Measurements from ENCODE around the gene LAMA3. TPM values are rescaled to one million over a fixed set of nuclear protein-coding genes. Genes with fewer than 3 reads are reported as not detected.

LAMA3 gene
- total RNA-seq, 1 donor from 2014 or later: 8.4 TPM

GRCh38 chr18:23935804-23936203 lies 246.6 kb downstream of the LAMA3 start:
- no peaks in the 10 kb centered on the region for H3K9me3 ChIP-seq (ENCODE audit: control insufficient read depth in 3 of 3, low read length in 3 of 3)
- H3K27ac ChIP-seq (ENCODE audit: low read depth, low read length): no peak overlapping the region
- H3K9ac ChIP-seq (ENCODE audit: low read depth in 1 of 3, low read length in 3 of 3): no peak overlapping the region
- peaks cover 0 to 2% (median 0%) of the 10 kb centered on the region in 3 donors for H3K4me1 ChIP-seq (ENCODE audit: control insufficient read depth in 3 of 3, insufficient read depth in 3 of 3, low read length in 3 of 3)
- no peak overlapping the region for H3K4me3 ChIP-seq (ENCODE audit: low read length in 3 of 3)
- peaks cover 0 to 4% (median 0%) of the 10 kb centered on the region in 3 donors for H3K36me3 ChIP-seq (ENCODE audit: control insufficient read depth in 3 of 3, insufficient read depth in 3 of 3, low read length in 3 of 3)
- H3K27me3 ChIP-seq (ENCODE audit: control insufficient read depth in 3 of 3, insufficient read depth in 3 of 3, low read length in 3 of 3): no peaks in the 10 kb centered on the region

DNA sequence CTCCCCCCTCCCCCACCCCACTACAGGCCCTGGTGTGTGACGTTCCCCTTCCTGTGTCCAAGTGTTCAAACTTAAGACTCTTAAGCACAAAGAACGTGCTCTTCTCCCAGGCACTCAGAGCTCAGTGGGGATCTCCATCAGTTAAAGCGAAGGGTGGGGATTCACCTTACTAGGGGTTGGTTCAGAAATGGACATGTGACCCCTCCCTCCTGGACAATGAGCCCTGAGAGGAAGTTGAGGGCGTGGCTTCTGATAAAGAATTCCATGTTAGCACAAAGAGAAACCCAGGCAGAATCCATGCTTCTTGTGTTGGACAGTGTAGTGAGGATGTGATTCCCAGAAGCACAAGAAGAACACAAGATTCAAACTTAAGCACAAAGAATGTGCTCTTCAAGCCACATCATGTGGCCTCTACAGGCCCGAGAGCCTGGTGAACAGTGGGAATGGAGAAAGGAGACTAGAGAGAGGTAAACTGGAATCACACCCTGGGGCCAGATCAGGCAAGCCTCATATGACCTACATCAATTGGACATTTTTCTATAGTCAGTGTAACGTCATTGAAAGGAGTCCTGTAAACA lies 247.2 kb downstream of the LAMA3 start:
- Histone ChIP-seq H3K9ac (ENCODE audit: low read depth in 1 of 3, low read length in 3 of 3) (no peak overlapping the region), H3K4me3 (ENCODE audit: low read length in 3 of 3) (no peak overlapping the region), H3K36me3 (ENCODE audit: control insufficient read depth in 3 of 3, insufficient read depth in 3 of 3, low read length in 3 of 3) (peaks cover 0 to 4% (median 0%) of the 10 kb centered on the region in 3 donors), H3K4me1 (ENCODE audit: control insufficient read depth in 3 of 3, insufficient read depth in 3 of 3, low read length in 3 of 3) (peaks cover 0 to 2% (median 0%) of the 10 kb centered on the region in 3 donors), H3K27me3 (ENCODE audit: control insufficient read depth in 3 of 3, insufficient read depth in 3 of 3, low read length in 3 of 3) (no peaks in the 10 kb centered on the region), H3K9me3 (ENCODE audit: control insufficient read depth in 3 of 3, low read length in 3 of 3) (no peaks in the 10 kb centered on the region), H3K27ac (ENCODE audit: low read depth, low read length) (no peak overlapping the region)

DNA sequence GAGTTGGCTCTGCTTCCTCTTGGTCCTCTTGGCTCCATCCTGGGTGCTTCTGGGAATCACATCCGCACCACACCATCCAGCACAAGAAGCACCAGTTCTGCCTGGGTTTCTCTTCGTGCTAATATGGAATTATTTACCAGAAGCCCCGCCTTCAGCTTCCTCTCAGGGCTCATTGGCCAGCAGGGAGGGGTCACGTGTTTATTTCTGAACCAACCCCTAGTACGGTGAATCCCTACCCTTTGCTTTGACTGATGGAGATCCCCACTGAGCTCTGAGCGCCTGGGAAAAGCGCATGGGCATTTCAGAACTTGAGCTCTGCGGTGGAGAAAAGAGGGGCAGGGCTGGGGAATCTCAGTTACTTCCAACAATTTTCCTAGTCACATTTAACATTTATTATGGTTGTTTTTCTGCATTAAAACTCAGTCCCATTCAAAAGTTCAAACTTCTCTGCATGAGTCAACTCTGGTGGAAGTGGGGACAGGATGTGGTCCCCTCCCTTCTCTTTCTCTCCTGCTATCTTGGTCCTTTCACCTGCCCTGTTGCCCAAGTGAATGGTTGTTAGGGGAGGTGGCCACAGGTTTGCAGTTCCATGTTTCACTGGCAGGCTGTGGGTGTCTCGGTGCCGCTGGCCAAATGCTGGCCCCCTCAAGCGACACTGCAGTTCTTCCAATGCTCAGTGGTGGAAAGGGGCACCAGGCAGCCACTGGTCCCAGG lies 248.9 kb downstream of the LAMA3 start:
- no peaks in the 10 kb centered on the region for H3K27me3 ChIP-seq (ENCODE audit: control insufficient read depth in 3 of 3, insufficient read depth in 3 of 3, low read length in 3 of 3)
- H3K9ac ChIP-seq (ENCODE audit: low read depth in 1 of 3, low read length in 3 of 3): no peak overlapping the region
- no peak overlapping the region for H3K4me3 ChIP-seq (ENCODE audit: low read length in 3 of 3)
- H3K4me1 ChIP-seq (ENCODE audit: control insufficient read depth in 3 of 3, insufficient read depth in 3 of 3, low read length in 3 of 3): peaks cover 0 to 2% (median 0%) of the 10 kb centered on the region in 3 donors
- no peak overlapping the region for H3K27ac ChIP-seq (ENCODE audit: low read depth, low read length)
- H3K9me3 ChIP-seq (ENCODE audit: control insufficient read depth in 3 of 3, low read length in 3 of 3): no peaks in the 10 kb centered on the region
- H3K36me3 ChIP-seq (ENCODE audit: control insufficient read depth in 3 of 3, insufficient read depth in 3 of 3, low read length in 3 of 3): no peaks in the 10 kb centered on the region

DNA sequence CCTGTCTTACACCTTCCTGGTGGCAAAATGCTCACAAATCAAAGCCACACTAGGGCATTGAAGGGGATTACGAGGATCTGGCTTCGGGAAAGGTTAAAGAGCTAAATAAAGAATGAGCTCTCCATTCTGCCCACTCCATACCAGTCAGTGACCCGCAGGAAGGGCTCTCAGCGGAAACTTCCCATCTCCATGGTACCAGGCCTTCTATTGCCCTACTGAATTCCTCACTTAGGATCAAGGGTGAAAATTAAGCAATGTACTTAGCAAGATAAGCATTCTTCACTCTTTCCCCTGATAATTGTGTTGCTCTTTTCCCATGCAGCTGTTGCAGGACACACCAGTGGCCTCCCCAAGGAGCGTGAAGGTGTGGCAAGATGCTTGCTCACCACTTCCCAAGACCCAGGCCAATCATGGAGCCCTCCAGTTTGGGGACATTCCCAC lies 249.7 kb downstream of the LAMA3 start:
- Histone ChIP-seq H3K36me3 (ENCODE audit: control insufficient read depth in 3 of 3, insufficient read depth in 3 of 3, low read length in 3 of 3) (no peaks in the 10 kb centered on the region), H3K27ac (ENCODE audit: low read depth, low read length) (no peak overlapping the region), H3K4me1 (ENCODE audit: control insufficient read depth in 3 of 3, insufficient read depth in 3 of 3, low read length in 3 of 3) (peaks cover 0 to 2% (median 0%) of the 10 kb centered on the region in 3 donors), H3K9ac (ENCODE audit: low read depth in 1 of 3, low read length in 3 of 3) (no peak overlapping the region), H3K4me3 (ENCODE audit: low read length in 3 of 3) (no peak overlapping the region), H3K9me3 (ENCODE audit: control insufficient read depth in 3 of 3, low read length in 3 of 3) (no peaks in the 10 kb centered on the region), H3K27me3 (ENCODE audit: control insufficient read depth in 3 of 3, insufficient read depth in 3 of 3, low read length in 3 of 3) (no peaks in the 10 kb centered on the region)

GRCh38 chr18:23939366-23939765 lies 250.1 kb downstream of the LAMA3 start:
- Histone ChIP-seq H3K9ac (ENCODE audit: low read depth in 1 of 3, low read length in 3 of 3) (no peak overlapping the region), H3K4me1 (ENCODE audit: control insufficient read depth in 3 of 3, insufficient read depth in 3 of 3, low read length in 3 of 3) (peaks cover 0 to 2% (median 0%) of the 10 kb centered on the region in 3 donors), H3K36me3 (ENCODE audit: control insufficient read depth in 3 of 3, insufficient read depth in 3 of 3, low read length in 3 of 3) (no peaks in the 10 kb centered on the region), H3K27me3 (ENCODE audit: control insufficient read depth in 3 of 3, insufficient read depth in 3 of 3, low read length in 3 of 3) (no peaks in the 10 kb centered on the region), H3K27ac (ENCODE audit: low read depth, low read length) (no peak overlapping the region), H3K9me3 (ENCODE audit: control insufficient read depth in 3 of 3, low read length in 3 of 3) (no peaks in the 10 kb centered on the region), H3K4me3 (ENCODE audit: low read length in 3 of 3) (no peak overlapping the region)

DNA sequence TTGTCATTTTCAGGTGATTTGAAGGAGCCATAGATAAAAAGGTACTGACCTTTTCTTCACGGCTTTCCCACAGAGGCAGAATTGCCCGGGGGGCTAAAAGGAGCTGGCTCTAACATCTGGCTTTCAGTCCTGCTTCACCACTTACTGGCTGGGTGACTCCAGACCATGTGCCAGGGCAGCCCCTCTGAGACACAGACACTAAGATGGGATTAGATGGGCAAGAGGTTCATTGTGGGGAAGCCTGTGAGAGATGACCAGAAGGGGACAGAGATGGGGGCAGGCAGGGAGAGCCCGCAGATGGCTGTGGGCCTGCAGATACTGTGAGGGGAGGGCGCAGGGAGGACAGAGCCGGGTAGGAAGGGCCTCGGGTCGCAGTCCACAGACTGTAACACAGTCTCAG lies 250.6 kb downstream of the LAMA3 start:
- H3K4me3 ChIP-seq (ENCODE audit: low read length in 3 of 3): no peak overlapping the region
- no peaks in the 10 kb centered on the region for H3K36me3 ChIP-seq (ENCODE audit: control insufficient read depth in 3 of 3, insufficient read depth in 3 of 3, low read length in 3 of 3)
- H3K4me1 ChIP-seq (ENCODE audit: control insufficient read depth in 3 of 3, insufficient read depth in 3 of 3, low read length in 3 of 3): peaks cover 0 to 2% (median 0%) of the 10 kb centered on the region in 3 donors
- no peak overlapping the region for H3K27ac ChIP-seq (ENCODE audit: low read depth, low read length)
- H3K27me3 ChIP-seq (ENCODE audit: control insufficient read depth in 3 of 3, insufficient read depth in 3 of 3, low read length in 3 of 3): no peaks in the 10 kb centered on the region
- H3K9me3 ChIP-seq (ENCODE audit: control insufficient read depth in 3 of 3, low read length in 3 of 3): no peaks in the 10 kb centered on the region
- no peak overlapping the region for H3K9ac ChIP-seq (ENCODE audit: low read depth in 1 of 3, low read length in 3 of 3)

- no peaks in the 10 kb centered on the region for H3K27me3 ChIP-seq (ENCODE audit: control insufficient read depth in 3 of 3, insufficient read depth in 3 of 3, low read length in 3 of 3)
- H3K9ac ChIP-seq (ENCODE audit: low read depth in 1 of 3, low read length in 3 of 3): no peak overlapping the region
- H3K4me3 ChIP-seq (ENCODE audit: low read length in 3 of 3): no peak overlapping the region
- H3K9me3 ChIP-seq (ENCODE audit: control insufficient read depth in 3 of 3, low read length in 3 of 3): no peaks in the 10 kb centered on the region
- H3K36me3 ChIP-seq (ENCODE audit: control insufficient read depth in 3 of 3, insufficient read depth in 3 of 3, low read length in 3 of 3): no peaks in the 10 kb centered on the region
- H3K27ac ChIP-seq (ENCODE audit: low read depth, low read length): no peak overlapping the region
- peaks cover 0 to 2% (median 0%) of the 10 kb centered on the region in 3 donors for H3K4me1 ChIP-seq (ENCODE audit: control insufficient read depth in 3 of 3, insufficient read depth in 3 of 3, low read length in 3 of 3)
Measured at GRCh38 chr18:23941791-23942190, 252.5 kb downstream of the LAMA3 start.

- H3K27me3 ChIP-seq (ENCODE audit: control insufficient read depth in 3 of 3, insufficient read depth in 3 of 3, low read length in 3 of 3): no peaks in the 10 kb centered on the region
- no peak overlapping the region for H3K9ac ChIP-seq (ENCODE audit: low read depth in 1 of 3, low read length in 3 of 3)
- no peak overlapping the region for H3K27ac ChIP-seq (ENCODE audit: low read depth, low read length)
- peaks cover 0 to 2% (median 0%) of the 10 kb centered on the region in 3 donors for H3K4me1 ChIP-seq (ENCODE audit: control insufficient read depth in 3 of 3, insufficient read depth in 3 of 3, low read length in 3 of 3)
- no peak overlapping the region for H3K4me3 ChIP-seq (ENCODE audit: low read length in 3 of 3)
- H3K36me3 ChIP-seq (ENCODE audit: control insufficient read depth in 3 of 3, insufficient read depth in 3 of 3, low read length in 3 of 3): no peaks in the 10 kb centered on the region
- H3K9me3 ChIP-seq (ENCODE audit: control insufficient read depth in 3 of 3, low read length in 3 of 3): no peaks in the 10 kb centered on the region
Measured at GRCh38 chr18:23943104-23943503, 253.9 kb downstream of the LAMA3 start.

GRCh38 chr18:23943903-23944624 lies 254.8 kb downstream of the LAMA3 start:
- Histone ChIP-seq H3K9me3 (ENCODE audit: control insufficient read depth in 3 of 3, low read length in 3 of 3) (no peaks in the 10 kb centered on the region), H3K27ac (ENCODE audit: low read depth, low read length) (no peak overlapping the region), H3K36me3 (ENCODE audit: control insufficient read depth in 3 of 3, insufficient read depth in 3 of 3, low read length in 3 of 3) (no peaks in the 10 kb centered on the region), H3K4me3 (ENCODE audit: low read length in 3 of 3) (no peak overlapping the region), H3K27me3 (ENCODE audit: control insufficient read depth in 3 of 3, insufficient read depth in 3 of 3, low read length in 3 of 3) (no peaks in the 10 kb centered on the region), H3K9ac (ENCODE audit: low read depth in 1 of 3, low read length in 3 of 3) (no peak overlapping the region), H3K4me1 (ENCODE audit: control insufficient read depth in 3 of 3, insufficient read depth in 3 of 3, low read length in 3 of 3) (peaks cover 0 to under 1% (median 0%) of the 10 kb centered on the region in 3 donors)

All from skeletal muscle tissue (tissue), 4 donors.